Heart right ventricle (tissue), 16 donors: Measurements from ENCODE around the gene ORAI3. TPM values are rescaled to one million over a fixed set of nuclear protein-coding genes. Genes with fewer than 3 reads are reported as not detected.
A peak's percentile ranks its signal among the peaks of the same experiment; 100 is the strongest.

Experiments used
- ATAC-seq, 8 donors: fragments of 200-7000 bp; cut with Tn5 transposase; one replicate each; pipeline ENCODE4 v1.9.1; 2020; ENCODE audit warnings: mild to moderate bottlenecking in 8 of 8, moderate library complexity in 8 of 8, moderate number of reproducible peaks in 1 of 8
- DNase-seq, 2 donors: peaks; one replicate each; pipeline ENCODE4 v3.0.0-alpha.2; 2020
- H3K27ac ChIP-seq, 10 donors: fragments of 200-600 bp; sonication (generic) in 2 of 10; one replicate each; pipeline versions ENCODE4 v1.5.0 to v1.8.0; 2020 to 2022; ENCODE audit warnings: mild to moderate bottlenecking in 3 of 10
- H3K27me3 ChIP-seq, 7 donors: fragments of 200-600 bp; one replicate each; pipeline ENCODE4 v1.8.0; 2021 to 2022; ENCODE audit warnings: mild to moderate bottlenecking in 2 of 7
- H3K36me3 ChIP-seq, 9 donors: fragments of 200-600 bp; sonication (generic) in 1 of 9; one replicate each; pipeline versions ENCODE4 v1.5.0 to v1.8.0; 2020 to 2022; ENCODE audit warnings: mild to moderate bottlenecking in 2 of 9
- H3K4me1 ChIP-seq, 9 donors: fragments of 200-600 bp; sonication (generic) in 1 of 9; one replicate each; pipeline versions ENCODE4 v1.5.0 to v1.8.0; 2020 to 2022; ENCODE audit warnings: mild to moderate bottlenecking in 4 of 9
- H3K4me3 ChIP-seq, 10 donors: fragments of 200-600 bp; sonication (generic) in 2 of 10; one replicate each; pipeline versions ENCODE4 v1.5.0 to v1.8.0; 2020 to 2022; ENCODE audit warnings: mild to moderate bottlenecking in 7 of 10, moderate library complexity in 2 of 10
- H3K9me3 ChIP-seq, 11 donors: fragments of 200-600 bp in 10 of 11; sonication (generic) in 2 of 11; one replicate each; pipeline versions ENCODE4 v1.5.0 to v1.8.0; 2013 to 2022; ENCODE audit warnings: mild to moderate bottlenecking in 2 of 11, control low read depth in 1 of 11, moderate library complexity in 1 of 11
- CTCF ChIP-seq, 9 donors: fragments of 200-600 bp; sonication (generic) in 2 of 9; IDR thresholded peaks; one replicate each; pipeline versions ENCODE4 v1.5.0 to v1.8.0; 2021 to 2022; ENCODE audit warnings: antibody characterized with exemption in 9 of 9, mild to moderate bottlenecking in 5 of 9, moderate library complexity in 1 of 9
- WGBS, 2 donors: extraction: QIAGEN DNeasy Blood & Tissue Kit; methylation state at CpG; one replicate each; pipeline ENCODE4 v1.1.7; 2013; ENCODE audit warnings: inconsistent platforms in 1 of 2; 5-methylcytosine and 5-hydroxymethylcytosine counted together
- intact Hi-C, 10 donors: fragments of 100-400 bp; cut with DNase I; formaldehyde crosslinking; loops; one replicate each; pipeline versions ENCODE4 v1.11.1 to v1.14.2; 2022
- polyA plus RNA-seq, 2 donors: library from polyadenylated mRNA; stranded (reverse); fragments of 200-250 nt; gene quantifications; one replicate each; pipeline ENCODE4 v1.2.3, GENCODE V29; 2013
- total RNA-seq, 10 donors: library from RNA; stranded (reverse); fragmentation: NEBNext Ultra II Directional in 3 of 10; extraction: Animal tissue kit (Norgen Biotek cat#: 25700) in 3 of 10; gene quantifications; one replicate each; pipeline versions ENCODE4 v1.2.1 to v1.2.4, GENCODE V29; 2021 to 2023
- donor health status: Arrhythmogenic right ventricular cardiomyopathy.
- donor health status: ischemic (EF 13 %, LVEDD 7.1; RV severe dilation, severe dysfunction).
- donor health status: healthy with polysubstance abuse.
- donor health status: DM: no; HTN: yes; CAD: no.
- donor health status: DM: no; HTN: no; CAD: no.
- donor health status: ischemic (EF 25% LVEDD 6.9; RV normal size, moderate dysfunction).
- donor health status: ischemic (EF 25% LVEDD 5.7; RV mildly dilated, moderate dysfunction).
- donor health status: healthy.
- donor health status: DM: yes; HTN: yes; CAD: no.
- donor health status: Ischemic cardiomyopathy.
- donor health status: ischemic (EF 35%, LVEDD 5.7; RV mildly dilated, moderate dysfunction).
- donor health status: nonischemic (EF 11% LVEDD 7.7; RV severe dilation, severe dysfunction).
- donor health status: DM: yes; HTN: yes; CAD: no.
- donor health status: PGD.
- donor health status: ischemic (EF 29% LVEDD 5.4; RV normal size, mild dysfunction).
- donor health status: nonischemic (EF 23%, LVEDD 6.1; RV moderate dilation, normal function).

ORAI3 gene
- total and polyA plus RNA-seq, 12 donors, result 7.8 to 19.8 (median 11.4) TPM

GRCh38 chr16:30956601-30957455, 8.0 kb downstream of the ORAI3 start:
- peaks cover 6 to 42% (median 30%) of the 10 kb centered on the region in 9 donors for H3K4me1 ChIP-seq
- intact Hi-C loops, result loop anchor here in 3 of 10 donors (5.0 to 10.0 kb wide), 4 partner anchors 75 to 918 kb away; partner anchors contain the start of genes ARMC5 (in 1 of the 3), STX4 (in 1 of the 3), ZNF267 (in 1 of the 3) and ZNF843 (in 1 of the 3)

DNA sequence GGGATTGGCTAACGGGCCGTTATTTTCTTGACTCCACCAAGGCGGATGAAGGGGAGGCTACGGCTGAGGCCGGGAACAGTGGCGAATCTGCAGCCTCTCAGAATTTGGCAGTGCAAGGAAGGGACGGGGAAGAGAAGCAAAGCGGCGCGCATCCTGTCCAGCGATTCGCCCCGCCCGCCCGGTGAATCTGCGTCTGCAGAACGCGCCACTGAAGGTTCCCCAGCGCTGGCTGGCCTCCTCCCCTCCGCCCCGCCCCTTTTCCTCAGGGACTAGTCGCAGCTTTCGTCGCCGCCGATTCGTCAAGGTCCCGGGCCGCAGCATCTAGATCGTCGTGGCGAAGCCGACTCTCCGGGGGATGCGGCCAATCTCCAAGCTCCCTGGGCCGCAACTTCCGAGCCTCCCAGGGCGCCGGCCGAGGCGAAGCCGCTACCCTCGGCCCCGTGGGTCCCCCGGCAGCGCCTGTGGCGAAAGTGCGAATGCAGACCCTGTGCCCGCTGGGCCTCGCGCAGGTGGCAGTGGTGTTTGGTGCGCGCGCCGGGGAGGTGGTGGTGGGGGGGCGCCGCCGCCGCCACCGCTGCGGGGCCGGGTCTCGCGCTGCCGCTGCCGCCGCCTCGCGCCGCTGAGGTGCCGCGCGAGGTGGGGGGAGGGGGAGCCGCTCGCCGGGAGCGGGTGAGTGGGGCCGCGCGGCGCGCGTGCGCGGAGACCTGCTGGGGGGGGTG, 8.7 kb downstream of the ORAI3 start, which contains the start of gene SETD1A:
SETD1A (plus strand) TSS at position 299 of the 719 bp plus-strand sequence. CDS start 978 bp downstream, outside the sequence.
- Histone ChIP-seq H3K4me3 (peak within 1 kb of the TSS; percentile 70 to 99 (median 85)), H3K4me1 (peaks cover 6 to 36% (median 29%) of the 10 kb centered on the region in 9 donors), H3K36me3 (peaks cover 0 to 49% (median 36%) of the 10 kb centered on the region in 9 donors), H3K27ac (peak within 1 kb of the TSS; percentile 91 to 100 (median 99)), H3K9me3 (no peaks in the 10 kb centered on the region), H3K27me3 (no peaks in the 10 kb centered on the region)
- 0 to 1% methylated on average over 67 to 83 of the region's 85 CpGs for WGBS, 2 donors
- peak; percentile 90 to 97 (median 94) for ATAC-seq
- intact Hi-C loops, result loop anchor here in 3 of 10 donors (5.0 to 10.0 kb wide), 4 partner anchors 75 to 917 kb away; partner anchors contain the start of genes ARMC5 (in 1 of the 3), STX4 (in 1 of the 3), ZNF267 (in 1 of the 3) and ZNF843 (in 1 of the 3)
- no peak for TF ChIP-seq CTCF (IDR thresholded peaks at IDR 0.05)
- DNase-seq, result peak; percentile 96 to 99

More at GRCh38 chr16:30956601-30957455, 8.0 kb downstream of the ORAI3 start:
- 26 to 27% methylated on average over 41 to 42 of the region's 42 CpGs for WGBS, 2 donors
- ATAC-seq (peak; percentile 79 to 92 (median 84)), DNase-seq (peak; percentile 87 to 88)
- Histone ChIP-seq H3K4me3 (peak overlapping the region; percentile 70 to 99 (median 85)), H3K27me3 (no peaks in the 10 kb centered on the region), H3K9me3 (no peaks in the 10 kb centered on the region), H3K36me3 (peaks cover 0 to 42% (median 28%) of the 10 kb centered on the region in 9 donors), H3K27ac (peak overlapping the region; percentile 91 to 100 (median 99))
- peak in 5 of 9 donors; percentile 17 to 54 (median 44) for TF ChIP-seq CTCF (IDR thresholded peaks at IDR 0.05)

- ATAC-seq, result peak in 3 of 8 donors; percentile 2 to 24 (median 5)
- no peak for TF ChIP-seq CTCF (IDR thresholded peaks at IDR 0.05)
- H3K4me1 ChIP-seq, result peaks cover 6 to 31% (median 22%) of the 10 kb centered on the region in 9 donors
- H3K27ac ChIP-seq, result peak overlapping the region; percentile 91 to 100 (median 99)
- peaks cover 0 to 50% (median 44%) of the 10 kb centered on the region in 9 donors for H3K36me3 ChIP-seq
- WGBS, 2 donors, result 12 to 13% methylated on average over 53 to 55 of the region's 55 CpGs
- H3K9me3 ChIP-seq, result no peaks in the 10 kb centered on the region
- intact Hi-C loops, result loop anchor here in 3 of 10 donors (5.0 to 10.0 kb wide), 4 partner anchors 74 to 916 kb away; partner anchors contain the start of genes ARMC5 (in 1 of the 3), STX4 (in 1 of the 3), ZNF267 (in 1 of the 3) and ZNF843 (in 1 of the 3)
- no peaks in the 10 kb centered on the region for H3K27me3 ChIP-seq
- H3K4me3 ChIP-seq, result peak overlapping the region; percentile 70 to 99 (median 85)
- DNase-seq, result peak in 1 of 2 donors; percentile 58
These were observed 9.6 kb downstream of the ORAI3 start for GRCh38 chr16:30958175-30959079.
